ENCODE measurements around the gene R3HDM4. TPM values are rescaled to one million over a fixed set of nuclear protein-coding genes. Genes with fewer than 3 reads are reported as not detected.

Gene R3HDM4
- total and polyA plus RNA-seq, 10 of the 15 experiments (the other 5 are each of a cell fraction or from before 2014, with no cell fraction given), result 1.3 to 65.8 (median 27.7) TPM

DNA sequence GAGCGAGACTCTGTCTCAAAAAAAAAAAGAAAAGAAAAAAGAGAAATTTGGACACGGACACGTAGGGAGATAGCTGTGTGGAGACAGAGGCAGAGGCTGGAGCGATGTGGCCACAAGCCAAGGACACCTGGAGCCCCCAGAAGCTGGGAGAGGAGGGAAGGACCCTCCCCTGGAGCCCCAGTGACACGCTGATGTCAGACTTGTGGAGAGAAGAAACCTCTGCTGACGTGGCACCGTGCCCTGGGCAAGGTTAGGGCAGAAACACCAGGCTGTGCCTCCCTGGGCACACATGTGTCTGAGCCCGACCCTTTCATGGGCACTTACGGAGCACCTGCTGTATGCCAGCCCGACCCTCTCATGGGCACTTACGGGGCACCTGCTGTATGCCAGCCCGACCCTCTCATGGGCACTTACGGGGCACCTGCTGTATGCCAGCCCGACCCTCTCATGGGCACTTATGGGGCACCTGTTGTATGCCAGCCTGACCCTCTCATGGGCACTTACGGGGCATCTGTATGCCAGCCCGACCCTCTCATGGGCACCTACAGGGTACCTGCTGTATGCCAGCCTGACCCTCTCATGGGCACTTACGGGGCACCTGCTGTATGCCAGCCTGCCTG is 30.6 kb upstream of the R3HDM4 start (continued):
- no peak for TF ChIP-seq PML (IDR thresholded peaks at IDR 0.05; ENCODE audit: low read length)
- TF ChIP-seq NFIC (IDR thresholded peaks at IDR 0.05; ENCODE audit: low read depth, low read length), result no peak

DNA sequence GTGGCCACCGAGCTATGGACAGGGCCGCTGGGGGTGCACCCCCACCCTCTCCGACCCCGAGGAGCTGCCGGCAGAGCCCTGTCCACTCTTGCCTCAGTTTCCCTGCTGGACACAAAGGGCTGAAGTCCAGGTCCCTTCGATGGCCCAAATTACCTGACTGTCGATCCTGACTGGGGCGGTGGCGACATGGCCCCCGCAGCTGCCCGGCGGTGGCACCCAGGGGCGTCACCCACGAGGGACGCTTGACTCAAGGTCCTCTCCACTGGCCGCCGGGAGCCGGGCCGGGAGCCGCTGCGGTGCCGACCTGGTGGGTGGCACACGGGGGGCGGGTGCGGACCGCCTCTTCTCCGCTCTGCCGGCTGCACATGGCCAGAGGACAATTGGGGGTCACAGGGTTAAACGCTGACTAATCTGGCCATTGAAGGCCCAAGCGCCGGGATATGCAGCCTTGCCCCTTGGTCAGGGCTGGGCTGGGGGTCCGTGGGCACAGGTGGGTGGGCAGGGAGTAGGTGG is 29.2 kb upstream of the R3HDM4 start:
- ChIA-PET RAD21 (ENCODE audit: unreplicated experiment) (no interaction called here), SMC1A (ENCODE audit: uncharacterized antibody, unreplicated experiment) (no interaction called here), POLR2A (no interaction called here), CTCF (no interaction called here)
- DNase-seq (ENCODE audit: low read depth, low spot score), result no peak
- intact Hi-C loops (cut with micrococcal nuclease; ENCODE audit: unreplicated experiment) (no loop called here), in situ Hi-C loops (cut with MboI) (no loop called here)
- Histone ChIP-seq H3K36me3 (ENCODE audit: control insufficient read depth in 2 of 2, insufficient read depth in 2 of 2, low read length in 1 of 2) (peaks cover 21 to 29% of the 10 kb centered on the region in 2 experiments), H3K4me2 (ENCODE audit: control insufficient read depth, insufficient read depth) (no peak overlapping the region), H3K27ac (ENCODE audit: control insufficient read depth, insufficient read depth) (no peak overlapping the region), H3K4me1 (ENCODE audit: control insufficient read depth, insufficient read depth, low read length) (peaks cover 8% of the 10 kb centered on the region), H3K27me3 (replicated peaks in 1 of 2; ENCODE audit: control insufficient read depth in 2 of 2, insufficient read depth in 2 of 2, low read length in 1 of 2) (no peaks in the 10 kb centered on the region), H3K9ac (ENCODE audit: control insufficient read depth, insufficient read depth, low read length) (no peak overlapping the region), H3K4me3 (no peak overlapping the region), H3K9me3 (replicated peaks; ENCODE audit: control insufficient read depth, insufficient read depth, low read length) (peaks cover 3% of the 10 kb centered on the region), H3K79me2 (ENCODE audit: control insufficient read depth, insufficient read depth, low read length) (peaks cover 65% of the 10 kb centered on the region), H2AFZ (ENCODE audit: control insufficient read depth, low read depth, low read length) (no peak overlapping the region), H4K20me1 (ENCODE audit: control insufficient read depth, insufficient read depth) (no peaks in the 10 kb centered on the region; the same call in 1 of the 2 replicates)
- no TSS peak for BruUV-seq (replicated peaks)
- FAIRE-seq, result no peak
- ATAC-seq, result no peak
- 95% methylated on average over 20 of the region's 32 CpGs for WGBS (ENCODE audit: insufficient coverage, insufficient replicate concordance, low lambda C conversion rate, missing lambda C conversion rate)
- TF ChIP-seq, protein P1, sequence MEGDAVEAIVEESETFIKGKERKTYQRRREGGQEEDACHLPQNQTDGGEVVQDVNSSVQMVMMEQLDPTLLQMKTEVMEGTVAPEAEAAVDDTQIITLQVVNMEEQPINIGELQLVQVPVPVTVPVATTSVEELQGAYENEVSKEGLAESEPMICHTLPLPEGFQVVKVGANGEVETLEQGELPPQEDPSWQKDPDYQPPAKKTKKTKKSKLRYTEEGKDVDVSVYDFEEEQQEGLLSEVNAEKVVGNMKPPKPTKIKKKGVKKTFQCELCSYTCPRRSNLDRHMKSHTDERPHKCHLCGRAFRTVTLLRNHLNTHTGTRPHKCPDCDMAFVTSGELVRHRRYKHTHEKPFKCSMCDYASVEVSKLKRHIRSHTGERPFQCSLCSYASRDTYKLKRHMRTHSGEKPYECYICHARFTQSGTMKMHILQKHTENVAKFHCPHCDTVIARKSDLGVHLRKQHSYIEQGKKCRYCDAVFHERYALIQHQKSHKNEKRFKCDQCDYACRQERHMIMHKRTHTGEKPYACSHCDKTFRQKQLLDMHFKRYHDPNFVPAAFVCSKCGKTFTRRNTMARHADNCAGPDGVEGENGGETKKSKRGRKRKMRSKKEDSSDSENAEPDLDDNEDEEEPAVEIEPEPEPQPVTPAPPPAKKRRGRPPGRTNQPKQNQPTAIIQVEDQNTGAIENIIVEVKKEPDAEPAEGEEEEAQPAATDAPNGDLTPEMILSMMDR (IDR thresholded peaks at IDR 0.05 in 2 of 3, conservative IDR thresholded peaks at IDR 0.05 in 1 of 3; ENCODE audit: control insufficient read depth in 2 of 3, extremely low read depth in 1 of 3, insufficient read depth in 1 of 3, low read depth in 3 of 3, low read length in 3 of 3), result no peak
- no peak for TF ChIP-seq EED (IDR thresholded peaks at IDR 0.05; ENCODE audit: low read depth)
- no peak for TF ChIP-seq ZZZ3 (IDR thresholded peaks at IDR 0.05; ENCODE audit: control insufficient read depth, insufficient read length, low read depth)
- TF ChIP-seq NFYB (IDR thresholded peaks at IDR 0.05; ENCODE audit: insufficient read depth, low read depth, low read length), result no peak
- TF ChIP-seq MEF2A (IDR thresholded peaks at IDR 0.05; ENCODE audit: insufficient read depth, low read depth, low read length), result no peak

All from GM12878 (cell line).